Measurements from ENCODE around the gene PSMG3. TPM values are rescaled to one million over a fixed set of nuclear protein-coding genes. Genes with fewer than 3 reads are reported as not detected.
A peak's percentile ranks its signal among the peaks of the same experiment; 100 is the strongest.

PSMG3 gene, protein sequence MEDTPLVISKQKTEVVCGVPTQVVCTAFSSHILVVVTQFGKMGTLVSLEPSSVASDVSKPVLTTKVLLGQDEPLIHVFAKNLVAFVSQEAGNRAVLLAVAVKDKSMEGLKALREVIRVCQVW
- 10 to 100 TPM; 33.1 to 33.3 TPM for total RNA-seq

DNA sequence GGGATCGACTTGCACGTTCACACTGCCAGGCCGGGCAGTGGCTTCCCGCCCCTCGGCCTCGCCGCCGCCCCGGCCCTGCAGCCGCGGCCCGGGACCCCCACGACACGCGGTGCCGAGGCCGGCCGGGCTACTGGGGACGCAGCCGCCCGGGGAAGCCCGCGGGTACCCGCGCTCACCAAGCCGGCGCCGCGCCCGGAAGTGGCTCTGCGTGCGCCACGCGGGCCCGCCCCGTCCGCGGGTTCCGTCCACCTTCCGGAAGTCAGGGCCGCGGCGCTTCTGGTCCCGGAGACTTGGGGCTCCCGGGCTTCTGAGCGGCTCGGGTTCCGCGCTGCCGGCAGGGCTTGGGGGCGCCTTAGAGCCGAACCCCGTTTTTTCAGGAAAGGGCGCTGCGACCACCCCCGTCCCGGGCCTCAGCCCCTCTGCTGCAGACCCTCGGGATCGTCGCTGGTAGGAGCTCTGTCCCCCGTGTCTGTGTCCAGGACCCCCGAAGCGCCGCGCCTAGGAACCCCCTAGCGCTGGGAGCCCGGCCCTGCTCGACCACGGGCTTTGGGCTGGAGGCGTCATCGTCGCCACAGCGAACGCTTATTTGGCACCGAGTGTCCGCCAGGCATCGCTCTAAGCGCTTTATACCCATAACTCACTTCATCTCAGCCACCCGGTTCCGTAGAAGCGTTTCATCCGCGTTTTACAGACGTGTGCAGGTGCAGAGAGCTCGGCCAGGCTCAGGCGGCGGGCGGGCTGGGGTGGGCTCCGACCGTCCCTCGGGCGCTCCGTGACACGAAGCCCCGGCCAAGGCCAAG is at the start of gene PSMG3:
Gene PSMG3 (minus strand): TSS at position 200 of the 800 bp plus-strand sequence. CDS start 693 bp downstream, outside the sequence.
- ChIA-PET CTCF (interaction anchor here (0.7 kb wide), 1 partner anchor 9 kb away, joined by 4 read pairs; no protein-coding TSS in a partner anchor), POLR2A (interaction anchor here (0.6 to 1.6 kb wide), 4 partner anchors 11 to 784 kb away, joined by 3 to 5 read pairs (median 3); partner anchors contain the start of gene EIF3B)
- H3K36me3 Mint-ChIP-seq (ENCODE audit: low read depth), result peaks cover 11% of the 10 kb centered on the region
- no peaks in the 10 kb centered on the region for H3K27me3 Mint-ChIP-seq (ENCODE audit: low read depth)
- DNase-seq, result peak; percentile 92
- peak within 1 kb of the TSS; percentile 88 for H3K4me3 Mint-ChIP-seq
- peak within 1 kb of the TSS; percentile 93 for H3K27ac Mint-ChIP-seq
- peak; percentile 95 for ATAC-seq
- no peaks in the 10 kb centered on the region for H3K9me3 Mint-ChIP-seq (ENCODE audit: insufficient read depth)
- H3K4me1 Mint-ChIP-seq (ENCODE audit: low read depth), result peaks cover 21% of the 10 kb centered on the region

DNA sequence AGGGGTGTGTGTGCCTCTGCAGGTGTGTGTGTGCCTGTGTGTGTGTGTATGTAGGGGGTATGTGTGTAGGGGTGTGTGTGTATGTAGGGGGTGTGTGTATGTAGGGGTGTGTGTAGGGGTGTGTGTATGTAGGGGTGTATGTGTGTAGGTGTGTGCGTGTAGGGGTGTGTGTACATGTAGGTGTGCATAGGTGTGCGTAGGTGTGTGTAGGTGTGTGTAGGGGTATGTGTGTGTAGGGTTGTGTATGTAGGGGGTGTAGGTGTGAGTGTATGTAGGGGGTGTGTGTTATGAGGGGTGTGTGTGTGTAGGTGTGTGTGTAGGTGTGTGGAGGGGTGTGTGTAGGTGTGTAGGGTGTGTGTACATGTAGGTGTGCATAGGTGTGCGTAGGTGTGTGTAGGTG is 48.6 kb upstream of the PSMG3 start:
- ATAC-seq (no peak), DNase-seq (no peak)
- CTCF ChIA-PET, result no interaction called here
- H3K27ac Mint-ChIP-seq, result no peak overlapping the region
- H3K9me3 Mint-ChIP-seq (ENCODE audit: insufficient read depth), result no peaks in the 10 kb centered on the region
- no peaks in the 10 kb centered on the region for H3K4me1 Mint-ChIP-seq (ENCODE audit: low read depth)
- H3K4me3 Mint-ChIP-seq, result no peak overlapping the region
- no peaks in the 10 kb centered on the region for H3K36me3 Mint-ChIP-seq (ENCODE audit: low read depth)
- no peaks in the 10 kb centered on the region for H3K27me3 Mint-ChIP-seq (ENCODE audit: low read depth)
- POLR2A ChIA-PET, result no interaction called here

DNA sequence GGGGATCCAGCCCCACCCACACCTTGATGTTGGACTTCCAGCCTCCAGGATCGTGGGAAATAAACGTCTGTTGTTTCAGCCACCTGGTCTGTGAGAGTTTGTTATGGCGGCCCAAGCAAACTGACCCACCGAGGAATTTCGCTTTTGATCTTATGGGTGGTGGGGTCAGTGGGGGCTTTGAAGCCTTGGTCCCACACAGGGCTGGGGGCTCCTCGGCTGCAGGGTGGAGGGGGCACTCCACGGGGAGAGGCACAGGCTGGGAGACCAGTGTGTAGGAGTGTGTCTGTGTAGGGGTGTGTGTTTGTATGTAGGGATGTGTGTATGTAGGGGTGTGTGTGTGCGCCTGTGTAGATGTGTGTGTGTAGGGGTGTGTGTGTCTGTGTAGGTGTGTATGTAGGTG is 48.1 kb upstream of the PSMG3 start:
- Mint-ChIP-seq H3K27ac (no peak overlapping the region), H3K36me3 (ENCODE audit: low read depth) (no peaks in the 10 kb centered on the region), H3K27me3 (ENCODE audit: low read depth) (no peaks in the 10 kb centered on the region), H3K4me3 (no peak overlapping the region), H3K4me1 (ENCODE audit: low read depth) (no peaks in the 10 kb centered on the region), H3K9me3 (ENCODE audit: insufficient read depth) (no peaks in the 10 kb centered on the region)
- DNase-seq, result no peak
- no peak for ATAC-seq
- ChIA-PET POLR2A (no interaction called here), CTCF (no interaction called here)

DNA sequence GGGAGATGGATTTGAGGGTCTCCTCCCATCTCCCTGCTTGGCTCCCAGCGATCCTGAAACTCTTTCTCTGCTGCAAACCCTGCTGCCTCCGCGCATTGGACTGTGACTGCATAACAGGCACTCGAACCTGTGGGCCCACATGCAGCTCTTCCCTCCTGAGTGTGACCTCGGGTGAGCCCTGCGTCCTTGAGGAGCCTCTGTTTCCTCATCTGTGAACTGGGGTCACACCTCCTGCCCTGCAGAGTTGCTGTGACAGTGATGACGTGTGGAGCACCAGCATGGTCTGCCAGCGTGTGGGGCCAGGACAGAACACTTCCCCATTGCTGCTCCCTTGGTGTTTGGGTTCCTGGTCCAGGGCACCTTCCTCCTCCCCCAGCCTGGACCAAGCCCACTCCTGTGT is 46.9 kb upstream of the PSMG3 start:
- ChIA-PET CTCF (no interaction called here), POLR2A (no interaction called here)
- ATAC-seq (no peak), DNase-seq (no peak)
- Mint-ChIP-seq H3K9me3 (ENCODE audit: insufficient read depth) (no peaks in the 10 kb centered on the region), H3K4me1 (ENCODE audit: low read depth) (no peaks in the 10 kb centered on the region), H3K4me3 (no peak overlapping the region), H3K27ac (no peak overlapping the region), H3K36me3 (ENCODE audit: low read depth) (no peaks in the 10 kb centered on the region), H3K27me3 (ENCODE audit: low read depth) (no peaks in the 10 kb centered on the region)

DNA sequence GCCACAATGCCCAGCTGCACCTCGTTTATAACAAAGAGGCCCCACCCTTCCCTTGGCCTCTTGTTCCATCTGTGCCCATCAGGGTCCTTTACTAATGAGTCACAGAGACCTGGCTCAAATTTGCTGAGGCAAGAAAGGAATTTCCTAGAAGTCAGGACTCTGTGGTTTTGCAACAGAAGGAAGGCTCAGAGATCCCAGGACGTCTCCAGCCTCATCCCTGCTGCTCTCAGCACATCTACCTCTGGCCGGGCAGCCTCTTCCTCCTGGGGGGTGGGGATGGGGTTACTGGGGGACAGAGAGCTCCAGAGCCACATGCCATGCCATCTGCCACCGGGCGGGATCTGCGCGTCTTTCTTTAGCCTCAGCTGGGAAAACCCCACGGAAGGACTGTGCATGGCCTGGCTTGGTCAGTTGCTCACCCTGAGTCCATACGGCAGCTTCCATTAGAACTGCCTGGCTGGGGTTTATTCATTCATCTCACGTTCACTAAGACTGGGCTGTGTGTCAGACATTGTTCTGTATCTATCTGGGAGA is 41.9 kb upstream of the PSMG3 start:
- CTCF ChIA-PET, result no interaction called here
- no peaks in the 10 kb centered on the region for H3K4me1 Mint-ChIP-seq (ENCODE audit: low read depth)
- no peak overlapping the region for H3K4me3 Mint-ChIP-seq
- ATAC-seq (no peak), DNase-seq (no peak)
- no peaks in the 10 kb centered on the region for H3K9me3 Mint-ChIP-seq (ENCODE audit: insufficient read depth)
- H3K27me3 Mint-ChIP-seq (ENCODE audit: low read depth), result peaks cover 2% of the 10 kb centered on the region
- POLR2A ChIA-PET, result no interaction called here
- no peak overlapping the region for H3K27ac Mint-ChIP-seq
- H3K36me3 Mint-ChIP-seq (ENCODE audit: low read depth), result no peaks in the 10 kb centered on the region

DNA sequence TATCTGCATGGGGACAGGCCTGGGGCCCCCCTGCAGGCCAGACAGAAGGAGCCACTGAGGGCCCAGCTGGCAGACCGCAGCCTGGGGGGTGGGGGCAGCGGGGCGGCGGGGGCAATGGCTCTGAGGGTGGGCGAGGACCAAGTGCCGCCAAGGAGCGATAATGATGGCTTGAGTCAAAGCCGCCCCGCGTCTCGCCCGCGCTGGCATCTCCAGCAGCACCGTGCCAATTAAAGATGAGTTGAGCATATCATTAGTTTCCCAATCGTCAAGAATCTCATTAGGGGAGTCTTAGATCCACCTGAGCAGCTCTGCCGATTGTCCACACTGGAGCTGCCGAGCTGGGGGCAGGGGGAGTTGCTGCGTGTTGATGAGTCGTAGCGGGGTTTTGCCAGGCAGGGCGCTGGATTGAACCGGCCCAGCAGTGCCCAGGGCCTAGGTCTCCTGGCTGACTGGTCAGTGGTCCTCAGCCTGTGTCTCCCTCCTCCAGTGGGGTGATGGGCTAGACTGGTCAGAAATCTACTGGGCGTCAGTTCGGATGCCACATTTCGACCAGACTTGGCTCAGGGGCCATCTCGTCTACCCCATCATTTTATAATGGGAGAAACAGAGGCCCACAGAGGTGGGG is 41.0 kb upstream of the PSMG3 start:
- Mint-ChIP-seq H3K4me3 (no peak overlapping the region), H3K4me1 (ENCODE audit: low read depth) (no peaks in the 10 kb centered on the region), H3K9me3 (ENCODE audit: insufficient read depth) (no peaks in the 10 kb centered on the region), H3K27ac (no peak overlapping the region), H3K27me3 (ENCODE audit: low read depth) (peaks cover 6% of the 10 kb centered on the region), H3K36me3 (ENCODE audit: low read depth) (no peaks in the 10 kb centered on the region)
- POLR2A ChIA-PET, result no interaction called here
- ATAC-seq (no peak), DNase-seq (no peak)
- CTCF ChIA-PET, result no interaction called here

DNA sequence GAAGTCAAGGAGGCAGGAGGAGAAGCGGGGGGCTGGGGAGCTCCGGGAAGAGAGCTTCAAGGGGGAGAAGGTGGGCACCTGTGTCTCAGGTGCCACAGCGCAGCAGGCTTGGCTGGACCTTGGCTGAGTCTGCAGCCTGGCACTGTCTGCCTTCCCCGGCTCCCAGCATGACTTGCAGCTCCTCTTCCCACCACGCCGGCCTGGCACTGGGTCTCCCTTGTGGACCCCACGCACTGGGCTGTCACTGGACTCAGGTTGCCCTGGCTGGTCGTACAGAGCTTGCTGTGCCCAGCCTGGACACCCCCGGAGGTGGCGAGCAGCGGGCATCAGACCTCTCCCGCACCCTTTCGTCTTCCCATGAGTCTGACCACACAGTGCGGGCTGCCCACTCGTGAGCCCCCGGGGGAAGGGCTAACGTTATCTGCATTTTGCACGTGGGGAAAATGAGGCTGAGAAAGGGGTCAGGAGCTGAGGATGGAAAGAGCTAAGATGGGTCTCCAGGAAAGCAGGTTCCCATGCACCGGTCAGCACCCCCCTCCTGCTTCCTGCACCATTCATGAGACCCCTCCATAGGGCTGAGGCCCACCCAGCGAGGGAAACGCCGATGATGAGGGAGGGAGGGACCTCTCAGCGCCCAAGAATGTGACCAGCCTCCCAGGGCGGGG is 40.3 kb upstream of the PSMG3 start:
- CTCF ChIA-PET, result no interaction called here
- no peaks in the 10 kb centered on the region for H3K36me3 Mint-ChIP-seq (ENCODE audit: low read depth)
- H3K9me3 Mint-ChIP-seq (ENCODE audit: insufficient read depth), result no peaks in the 10 kb centered on the region
- no peak overlapping the region for H3K4me3 Mint-ChIP-seq
- H3K27ac Mint-ChIP-seq, result no peak overlapping the region
- H3K4me1 Mint-ChIP-seq (ENCODE audit: low read depth), result no peaks in the 10 kb centered on the region
- POLR2A ChIA-PET, result no interaction called here
- peaks cover 6% of the 10 kb centered on the region for H3K27me3 Mint-ChIP-seq (ENCODE audit: low read depth)
- DNase-seq (no peak), ATAC-seq (no peak)

DNA sequence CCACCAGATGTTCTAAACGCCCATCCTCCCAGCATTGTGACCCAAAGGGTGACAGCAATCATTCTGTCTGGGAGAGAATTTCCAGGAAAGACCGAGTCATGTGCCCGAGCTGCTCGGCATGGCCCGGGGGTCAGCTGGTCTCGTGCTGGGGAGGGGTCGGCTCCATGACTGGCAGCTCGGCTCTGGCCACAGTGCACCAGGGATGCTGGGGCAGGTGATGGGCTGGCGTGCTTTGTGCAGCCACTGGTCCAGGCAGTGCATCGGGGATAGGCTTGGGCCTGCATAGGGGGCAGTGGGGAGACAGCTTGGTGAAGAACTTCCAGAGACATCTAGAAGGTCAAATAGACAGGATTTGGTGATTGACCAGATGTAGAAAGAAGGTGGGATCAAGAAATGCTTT is 39.2 kb upstream of the PSMG3 start:
- Mint-ChIP-seq H3K36me3 (ENCODE audit: low read depth) (no peaks in the 10 kb centered on the region), H3K9me3 (ENCODE audit: insufficient read depth) (no peaks in the 10 kb centered on the region), H3K4me3 (no peak overlapping the region), H3K4me1 (ENCODE audit: low read depth) (no peaks in the 10 kb centered on the region), H3K27ac (no peak overlapping the region), H3K27me3 (ENCODE audit: low read depth) (peaks cover 6% of the 10 kb centered on the region)
- ChIA-PET POLR2A (no interaction called here), CTCF (no interaction called here)
- ATAC-seq (no peak), DNase-seq (no peak)

DNA sequence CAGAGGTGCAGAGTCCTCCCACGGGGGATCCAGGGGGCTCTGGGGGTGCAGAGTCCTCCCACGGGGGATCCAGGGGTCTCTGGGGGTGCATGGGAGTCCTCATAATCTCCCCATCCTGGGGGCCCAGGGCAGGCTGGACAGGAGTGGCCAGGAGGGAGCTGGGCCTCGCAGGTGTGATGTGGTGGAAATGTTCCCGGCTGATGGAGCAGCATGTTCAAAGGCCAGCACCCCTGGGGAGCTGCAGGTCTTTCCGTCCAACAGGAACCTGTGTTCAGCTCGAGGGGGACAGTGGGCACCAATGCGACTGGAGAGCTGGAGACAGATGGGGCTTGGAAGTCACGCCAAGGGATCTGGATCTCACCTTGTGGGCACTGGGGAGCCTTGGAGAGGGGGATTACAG is 38.5 kb upstream of the PSMG3 start:
- Mint-ChIP-seq H3K27ac (no peak overlapping the region), H3K9me3 (ENCODE audit: insufficient read depth) (no peaks in the 10 kb centered on the region), H3K27me3 (ENCODE audit: low read depth) (peaks cover 6% of the 10 kb centered on the region), H3K4me3 (no peak overlapping the region), H3K36me3 (ENCODE audit: low read depth) (no peaks in the 10 kb centered on the region), H3K4me1 (ENCODE audit: low read depth) (no peaks in the 10 kb centered on the region)
- DNase-seq (no peak), ATAC-seq (no peak)
- CTCF ChIA-PET, result no interaction called here
- POLR2A ChIA-PET, result no interaction called here

DNA sequence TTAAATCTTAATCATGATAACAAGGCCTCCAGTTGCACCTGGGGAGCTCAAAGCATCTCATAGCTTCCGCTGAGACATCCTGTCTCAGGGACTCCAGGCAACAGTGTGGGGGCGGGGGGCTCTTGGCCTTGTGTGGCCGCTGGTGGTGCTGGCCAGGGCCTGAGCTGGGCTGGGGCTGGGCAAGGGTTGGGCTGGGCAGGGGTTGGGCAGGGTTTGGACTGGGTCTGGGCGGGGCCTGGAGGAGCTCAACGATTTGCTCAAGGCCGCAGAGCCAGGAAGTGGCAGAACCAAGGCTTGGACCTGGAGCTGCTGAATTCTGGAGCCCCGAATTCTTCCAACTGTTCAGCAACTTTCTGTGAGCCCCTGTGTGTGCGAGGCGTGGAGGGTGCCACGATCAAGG is 37.9 kb upstream of the PSMG3 start:
- no peak overlapping the region for H3K4me3 Mint-ChIP-seq
- ATAC-seq (no peak), DNase-seq (no peak)
- no peaks in the 10 kb centered on the region for H3K9me3 Mint-ChIP-seq (ENCODE audit: insufficient read depth)
- no peaks in the 10 kb centered on the region for H3K36me3 Mint-ChIP-seq (ENCODE audit: low read depth)
- POLR2A ChIA-PET, result no interaction called here
- H3K27ac Mint-ChIP-seq, result no peak overlapping the region
- H3K27me3 Mint-ChIP-seq (ENCODE audit: low read depth), result peaks cover 6% of the 10 kb centered on the region
- H3K4me1 Mint-ChIP-seq (ENCODE audit: low read depth), result no peaks in the 10 kb centered on the region
- CTCF ChIA-PET, result no interaction called here

DNA sequence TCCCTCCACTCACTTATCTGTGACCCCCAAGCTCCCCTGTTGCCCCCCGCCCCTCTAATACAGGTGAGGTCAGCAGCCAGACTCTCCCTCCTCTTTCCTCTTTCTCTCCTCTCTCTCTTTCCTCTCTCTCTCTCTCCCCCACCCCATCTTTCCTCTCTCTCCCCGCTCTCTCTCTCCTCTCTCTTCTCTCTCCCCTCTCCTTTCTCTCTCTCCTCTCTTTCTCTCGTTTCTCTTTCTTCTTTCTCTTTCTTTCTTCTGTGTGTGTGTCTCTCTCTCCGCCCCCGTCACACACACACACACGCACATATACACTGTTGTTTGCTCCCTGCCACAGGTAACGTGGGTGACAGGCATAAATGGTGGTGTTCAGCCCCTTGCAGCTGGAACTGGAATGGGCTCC is 37.2 kb upstream of the PSMG3 start:
- H3K4me3 Mint-ChIP-seq, result no peak overlapping the region
- H3K27me3 Mint-ChIP-seq (ENCODE audit: low read depth), result peaks cover 6% of the 10 kb centered on the region
- ChIA-PET POLR2A (no interaction called here), CTCF (no interaction called here)
- no peaks in the 10 kb centered on the region for H3K36me3 Mint-ChIP-seq (ENCODE audit: low read depth)
- no peaks in the 10 kb centered on the region for H3K9me3 Mint-ChIP-seq (ENCODE audit: insufficient read depth)
- ATAC-seq (no peak), DNase-seq (no peak)
- no peaks in the 10 kb centered on the region for H3K4me1 Mint-ChIP-seq (ENCODE audit: low read depth)
- H3K27ac Mint-ChIP-seq, result no peak overlapping the region

DNA sequence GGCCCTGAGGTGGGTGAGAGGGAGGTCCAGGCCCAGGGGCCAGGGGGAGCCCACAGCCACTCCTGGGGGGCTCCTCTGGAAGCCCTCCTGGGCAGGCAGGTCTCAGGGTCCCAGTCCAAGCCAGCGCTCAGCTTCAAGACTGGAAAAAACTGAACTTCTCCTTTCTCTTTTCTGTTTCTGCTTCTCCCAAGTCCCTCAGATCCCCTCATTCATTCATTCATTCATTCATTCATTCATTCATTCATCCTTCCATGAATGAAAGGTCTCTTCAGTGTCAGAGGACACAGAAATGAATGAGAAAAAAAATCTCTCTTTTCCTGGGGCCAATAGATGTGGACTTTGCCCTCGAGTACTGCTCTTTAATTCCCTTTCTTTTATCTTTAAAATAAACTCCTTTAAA is 34.6 kb upstream of the PSMG3 start:
- Mint-ChIP-seq H3K36me3 (ENCODE audit: low read depth) (no peaks in the 10 kb centered on the region), H3K27me3 (ENCODE audit: low read depth) (peaks cover 6% of the 10 kb centered on the region), H3K27ac (no peak overlapping the region), H3K9me3 (ENCODE audit: insufficient read depth) (no peaks in the 10 kb centered on the region), H3K4me3 (no peak overlapping the region), H3K4me1 (ENCODE audit: low read depth) (no peaks in the 10 kb centered on the region)
- ATAC-seq, result no peak
- ChIA-PET POLR2A (no interaction called here), CTCF (no interaction called here)
- no peak for DNase-seq

All from activated CD8-positive, alpha-beta T cell treated with anti-CD3 and anti-CD28 coated beads, Interleukin-2, amount 10 ng/mL, durations not matched to agents 7 days and 5 days (primary cell).